GDM1 (cell line): ENCODE data around the gene ARL2.

ENCODE experiments used
- DNase-seq: peaks from one replicate; lab custom pipeline; 2025; lab: John Stamatoyannopoulos, UW

The ARL2 gene

DNA sequence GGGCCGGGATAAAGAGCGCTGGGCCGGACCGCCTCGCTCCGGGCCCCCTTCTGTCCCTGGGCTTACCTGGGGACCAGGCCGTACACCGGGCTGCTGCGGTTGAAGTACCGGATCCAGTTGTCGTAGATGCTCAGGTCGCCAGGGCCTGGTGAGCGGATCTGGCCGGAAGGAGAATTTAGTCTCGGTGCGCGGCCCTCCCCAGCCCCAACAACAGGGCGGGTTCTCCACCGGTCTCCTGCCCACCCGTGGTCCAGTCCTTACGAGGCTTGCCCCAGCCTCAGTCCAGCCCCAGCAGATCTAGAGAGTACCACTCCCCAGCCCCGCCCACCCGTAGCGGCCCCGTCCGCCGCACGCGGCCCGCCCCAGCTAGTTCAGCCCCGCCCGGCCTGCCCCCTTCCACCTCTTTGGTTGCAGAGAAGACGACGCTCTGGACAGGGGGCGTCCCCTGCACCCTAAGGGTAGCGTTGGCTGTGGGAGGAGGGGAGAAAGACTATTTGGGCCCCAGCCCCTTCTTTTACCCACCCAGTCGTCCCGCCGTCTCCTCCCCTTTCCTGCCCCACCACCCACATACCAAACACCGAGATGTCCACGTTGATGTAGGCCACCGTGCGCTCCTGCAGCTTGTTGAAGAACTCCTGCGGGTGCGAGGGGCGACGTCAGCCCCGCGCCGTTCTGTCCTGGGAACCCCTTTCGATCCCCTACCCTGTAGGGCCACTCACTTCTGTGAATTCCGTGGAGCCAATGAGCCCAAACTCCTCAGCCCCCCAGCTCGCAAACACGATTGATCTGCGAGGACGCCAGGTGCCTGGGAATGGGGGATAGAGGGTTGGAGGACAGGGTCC is 33.8 kb downstream of the ARL2 start:
- no peak for DNase-seq

- no peak for DNase-seq
Observed at GRCh38 chr11:65051398-65051858, 37.5 kb downstream of the ARL2 start.

DNA sequence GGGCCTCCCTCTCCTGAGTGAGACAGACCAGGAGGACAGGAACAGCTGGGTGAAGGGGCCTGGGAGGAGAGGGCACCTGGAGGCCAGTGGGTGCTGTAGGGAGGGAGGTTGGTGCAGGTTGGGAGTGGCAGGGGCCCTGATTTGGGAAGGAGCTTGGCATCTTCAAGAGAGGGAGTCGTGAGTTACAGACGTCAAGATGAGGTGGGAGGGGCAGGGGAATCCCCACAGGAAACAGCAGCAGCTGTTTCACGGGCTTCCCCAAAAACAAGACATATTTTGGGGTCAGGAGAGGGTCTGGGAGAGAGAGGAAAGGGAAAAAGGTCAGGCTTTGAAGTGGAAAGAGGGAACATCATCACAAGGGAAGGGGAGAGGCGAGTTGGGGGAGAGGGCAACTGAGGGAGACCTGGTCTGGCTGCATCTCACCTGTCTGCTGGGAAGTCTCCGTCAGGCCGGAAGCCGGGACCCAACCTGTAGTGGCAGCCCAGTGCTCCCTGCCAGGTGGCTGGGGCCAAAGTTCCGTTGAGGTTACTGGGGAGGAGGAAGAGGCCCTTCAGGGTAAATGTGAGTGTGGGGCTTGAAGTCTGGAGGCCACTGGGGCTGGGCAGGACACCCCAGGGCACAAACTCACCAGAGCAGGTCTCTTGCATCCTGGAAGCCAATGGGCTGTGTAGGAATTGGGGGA is 40.0 kb downstream of the ARL2 start:
- no peak for DNase-seq

DNA sequence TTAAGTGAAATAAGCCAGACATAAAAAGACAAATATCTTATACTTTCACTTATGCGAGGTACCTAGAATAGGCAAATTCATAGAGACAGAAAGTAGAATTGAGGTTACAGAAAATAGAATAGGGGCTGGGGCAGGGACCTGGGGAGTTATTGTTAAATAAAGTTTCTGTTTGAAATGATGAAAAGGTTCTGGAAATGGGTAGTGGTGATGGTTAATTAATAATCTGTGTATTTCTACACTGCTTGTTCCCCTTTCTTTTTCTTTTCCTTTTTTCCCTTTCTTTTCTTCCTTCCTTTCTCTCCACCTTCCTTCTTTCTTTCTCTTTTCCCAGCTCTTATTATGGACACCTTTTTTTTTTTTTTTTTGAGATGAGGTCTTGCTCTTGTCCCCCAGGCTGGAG is 41.6 kb downstream of the ARL2 start:
- no peak for DNase-seq

DNA sequence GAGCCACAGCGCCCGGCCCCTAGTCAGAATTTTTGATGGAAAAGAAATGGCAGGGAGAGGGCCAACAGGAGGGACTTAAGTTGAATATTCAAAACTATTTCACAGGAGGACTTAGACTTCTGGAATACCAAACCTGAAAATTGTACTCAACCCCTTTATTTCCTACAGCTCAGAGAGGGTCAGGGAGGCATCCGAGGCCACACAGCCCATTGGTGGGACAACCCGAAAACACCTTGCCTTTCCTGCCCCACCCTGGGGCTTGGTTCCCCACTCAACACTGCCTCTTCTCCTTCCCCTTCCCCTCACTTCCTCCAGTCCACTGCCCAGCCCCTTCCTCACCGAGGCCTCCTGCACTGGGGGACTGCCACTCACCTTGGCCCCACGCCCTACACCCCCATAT is 43.0 kb downstream of the ARL2 start:
- no peak for DNase-seq

GRCh38 chr11:65057526-65057925 is 43.6 kb downstream of the ARL2 start:
- DNase-seq = no peak

GRCh38 chr11:65058012-65058411 is 44.1 kb downstream of the ARL2 start:
- DNase-seq = no peak

DNA sequence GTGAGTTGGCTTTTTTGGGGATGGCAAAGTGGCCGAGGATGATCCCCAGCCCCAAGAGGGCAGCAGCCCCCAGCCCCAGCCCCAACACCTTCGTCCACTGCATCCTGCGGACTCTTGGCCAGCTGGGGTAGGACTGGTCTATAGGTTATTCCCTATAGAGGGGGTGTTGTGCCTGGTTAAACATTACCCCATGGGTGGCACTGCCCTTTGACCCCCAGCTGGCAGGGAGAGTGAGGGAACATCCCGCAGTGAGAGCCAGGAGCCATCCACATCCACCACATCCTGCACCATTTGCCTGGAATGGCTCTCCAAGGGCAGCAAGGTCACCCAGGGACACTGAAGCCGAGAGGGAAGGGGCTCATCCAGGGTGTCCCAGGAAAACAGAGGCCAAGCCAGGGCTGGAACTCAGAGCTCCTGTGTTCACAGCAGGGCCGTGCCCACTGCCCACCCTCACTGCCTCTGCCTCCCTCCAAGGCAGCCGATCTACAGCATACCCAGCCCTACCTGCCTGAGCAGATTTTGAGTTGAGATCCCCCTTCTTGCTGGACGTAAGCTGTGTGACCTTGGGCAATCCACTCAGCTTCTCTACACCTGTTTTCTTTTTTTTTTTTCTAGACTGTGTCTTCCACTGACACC is 44.6 kb downstream of the ARL2 start, which contains the start of gene NAALADL1:
NAALADL1 (minus strand) TSS at position 135 of the 636 bp plus-strand sequence; CDS start at position 103, 32 bp downstream.
- DNase-seq = no peak

- DNase-seq = no peak
Observed at GRCh38 chr11:65059523-65059922, 45.6 kb downstream of the ARL2 start.

GRCh38 chr11:65059959-65060824 is 46.2 kb downstream of the ARL2 start:
- DNase-seq = no peak

DNA sequence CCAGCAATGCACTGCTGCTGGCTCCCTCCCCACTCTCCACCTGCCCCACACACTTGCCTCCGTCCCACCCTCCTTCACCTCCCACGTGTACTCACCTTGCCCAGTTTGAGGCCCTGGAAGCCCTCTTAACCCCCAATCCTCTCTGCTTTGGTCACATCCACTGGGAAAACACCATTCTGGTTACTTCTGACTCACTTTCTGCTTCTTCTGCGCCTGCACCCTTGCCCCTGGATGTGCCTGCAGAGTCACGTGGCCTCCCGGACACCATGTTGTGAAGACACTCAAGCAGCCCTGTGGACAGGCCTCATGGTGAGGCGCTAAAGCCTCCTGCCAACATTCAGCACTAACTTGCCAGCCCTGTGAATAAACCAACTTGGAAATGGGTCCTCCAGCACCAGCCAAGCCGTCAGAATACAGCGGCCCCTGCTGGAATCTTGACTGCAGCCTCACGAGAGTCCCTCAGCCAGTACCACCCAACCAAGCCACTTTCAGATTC is 47.0 kb downstream of the ARL2 start:
- DNase-seq = no peak

DNA sequence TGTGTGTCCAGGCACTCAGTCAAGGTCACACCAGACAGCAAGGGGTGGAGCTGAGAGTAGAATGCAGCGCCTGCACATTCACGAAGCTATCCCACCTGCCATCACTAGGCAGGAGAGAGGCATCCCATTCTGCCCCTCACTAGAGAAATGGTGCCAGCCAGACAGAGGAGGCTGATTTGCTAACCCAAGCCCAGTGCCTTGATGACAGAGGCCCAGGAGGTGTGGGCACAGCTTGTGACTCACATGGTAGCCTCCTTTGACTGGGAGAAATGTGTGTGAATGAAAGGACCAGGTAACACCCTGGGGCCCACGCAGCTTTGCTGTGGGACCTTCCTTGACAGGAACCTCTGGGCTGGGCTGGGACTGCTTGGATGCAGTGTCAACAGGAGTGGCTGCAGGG is 49.6 kb downstream of the ARL2 start:
- DNase-seq = no peak

- DNase-seq = no peak
Observed at GRCh38 chr11:65064847-65065240, 50.9 kb downstream of the ARL2 start.

DNA sequence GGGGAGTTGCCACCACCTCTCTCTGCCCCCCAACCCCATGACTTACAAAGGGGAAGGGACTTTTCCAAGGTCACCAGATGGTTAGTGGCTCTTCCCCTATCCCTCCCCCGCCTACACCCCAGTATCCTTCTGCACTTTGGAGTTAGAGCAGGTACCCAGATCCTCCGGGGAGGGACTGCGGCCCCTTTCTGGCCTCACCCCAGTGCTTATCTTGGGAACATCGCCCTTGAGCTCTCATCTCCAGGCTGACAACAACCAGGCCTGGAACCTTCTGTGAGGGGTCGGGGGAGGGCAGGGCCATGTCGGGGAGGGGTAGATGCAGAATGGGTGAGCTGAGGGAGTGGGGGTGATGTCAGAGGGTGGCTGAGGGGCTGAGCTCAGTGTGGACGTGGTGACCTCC is 51.9 kb downstream of the ARL2 start:
- DNase-seq = no peak

DNA sequence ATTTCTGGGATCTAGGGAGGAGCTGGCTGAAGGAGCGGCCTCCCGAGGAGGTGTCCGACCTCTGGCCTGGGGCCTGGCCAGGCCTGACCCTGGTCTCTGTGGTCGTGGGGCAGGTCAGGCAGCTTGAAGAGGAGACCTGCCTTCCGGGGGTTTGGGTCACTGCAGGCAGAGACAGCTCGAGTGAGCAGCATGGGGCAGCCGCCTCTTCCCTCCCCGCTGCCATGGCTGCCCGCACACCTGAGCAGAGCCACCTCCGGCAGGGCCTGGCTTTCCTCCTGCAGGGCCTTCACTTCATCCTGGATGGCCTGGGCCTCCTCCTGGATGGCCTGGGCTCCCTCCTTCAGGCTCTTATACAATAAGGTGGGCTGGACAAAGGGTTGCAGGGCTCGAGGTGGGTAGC is 52.4 kb downstream of the ARL2 start:
- no peak for DNase-seq

DNA sequence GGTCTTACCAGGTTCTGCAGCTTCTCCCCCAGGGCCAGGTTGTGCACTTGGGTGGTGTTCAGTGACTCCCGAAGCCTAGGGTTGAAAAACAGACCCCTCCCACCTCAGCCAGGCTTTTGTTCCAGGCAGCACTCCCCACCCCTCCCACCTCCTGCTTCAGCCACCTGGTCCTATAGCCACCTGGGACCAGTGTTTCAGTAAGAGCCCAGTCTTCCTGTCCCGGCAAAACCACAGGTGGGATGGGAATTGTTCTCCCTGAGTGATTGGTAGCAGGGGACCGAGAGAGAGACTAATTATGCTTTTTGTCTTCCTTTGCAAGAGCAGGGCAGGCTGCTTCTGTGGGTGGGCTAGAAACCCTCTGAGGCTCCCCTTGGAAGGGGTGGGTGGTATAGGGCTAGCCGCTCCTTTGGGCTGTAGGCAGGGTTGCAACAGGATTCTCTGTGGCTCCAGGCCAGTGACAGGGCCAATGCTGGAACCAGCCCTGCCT is 52.9 kb downstream of the ARL2 start:
- no peak for DNase-seq

DNA sequence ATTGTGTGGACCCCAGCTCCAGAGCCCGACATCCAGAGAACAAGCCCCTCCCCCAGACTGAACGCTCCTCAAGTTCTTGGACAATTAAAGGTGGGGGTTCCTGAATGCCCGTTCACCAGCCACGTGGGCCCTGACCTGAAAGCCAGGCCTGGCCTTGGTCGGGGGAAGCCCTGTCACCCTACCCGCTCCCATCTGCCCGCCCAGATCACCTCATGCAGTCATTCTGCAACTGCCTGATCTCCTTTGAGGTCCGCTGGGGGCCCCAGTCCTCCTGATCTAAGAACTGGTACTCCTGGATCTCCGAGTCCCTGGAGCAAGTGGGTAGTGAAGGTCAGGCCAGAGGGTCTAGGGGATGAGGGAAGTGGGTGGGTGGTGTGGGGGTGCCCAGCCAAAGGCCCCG is 53.5 kb downstream of the ARL2 start:
- no peak for DNase-seq

DNA sequence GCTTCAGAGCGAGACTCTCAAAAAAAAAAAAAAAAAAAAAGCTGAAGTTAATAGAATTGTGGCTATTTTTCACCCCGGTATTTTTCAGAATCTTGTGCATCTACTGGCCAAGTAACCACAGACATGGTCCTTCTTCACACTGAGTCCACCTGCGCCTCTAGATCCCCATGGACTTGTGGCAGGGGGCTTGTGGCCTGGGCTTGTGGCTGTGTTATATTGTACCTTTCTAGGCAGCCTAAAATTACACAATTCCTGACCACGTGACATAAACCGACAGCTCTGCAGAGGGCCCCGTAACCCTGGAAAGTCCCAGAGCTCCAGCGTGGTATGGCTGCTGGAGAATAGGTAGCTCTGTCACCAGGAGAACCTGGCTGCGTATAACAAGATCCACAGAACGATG is 55.3 kb downstream of the ARL2 start:
- DNase-seq = no peak
